Measurements from ENCODE around the gene KRT2.

The KRT2 gene

GRCh38 chr12:52662093-52662917, 10.3 kb upstream of the KRT2 start:
- no peaks in the 10 kb centered on the region for H3K27me3 ChIP-seq (ENCODE audit: control insufficient read depth, insufficient read depth, low read length)
- H3K27ac ChIP-seq (ENCODE audit: low read length), result no peak overlapping the region
- no peak overlapping the region for H3K4me3 ChIP-seq (ENCODE audit: low read length)
- H3K4me1 ChIP-seq (ENCODE audit: control insufficient read depth, low read depth, low read length), result no peaks in the 10 kb centered on the region
- no peaks in the 10 kb centered on the region for H3K36me3 ChIP-seq (ENCODE audit: control insufficient read depth, low read depth, low read length)
- H3K9me3 ChIP-seq (ENCODE audit: control insufficient read depth, low read depth, low read length), result no peaks in the 10 kb centered on the region
- H3K9ac ChIP-seq (ENCODE audit: low read length), result no peak overlapping the region

- H3K36me3 ChIP-seq (ENCODE audit: control insufficient read depth, low read depth, low read length), result no peaks in the 10 kb centered on the region
- no peak overlapping the region for H3K9ac ChIP-seq (ENCODE audit: low read length)
- no peaks in the 10 kb centered on the region for H3K9me3 ChIP-seq (ENCODE audit: control insufficient read depth, low read depth, low read length)
These were observed 9.7 kb upstream of the KRT2 start for GRCh38 chr12:52661668-52662067.

GRCh38 chr12:52660934-52661499, 9.0 kb upstream of the KRT2 start:
- H3K27me3 ChIP-seq (ENCODE audit: control insufficient read depth, insufficient read depth, low read length), result no peaks in the 10 kb centered on the region
- H3K36me3 ChIP-seq (ENCODE audit: control insufficient read depth, low read depth, low read length), result no peaks in the 10 kb centered on the region
- no peak overlapping the region for H3K4me3 ChIP-seq (ENCODE audit: low read length)
- H3K4me1 ChIP-seq (ENCODE audit: control insufficient read depth, low read depth, low read length), result no peaks in the 10 kb centered on the region
- H3K9ac ChIP-seq (ENCODE audit: low read length), result no peak overlapping the region
- H3K27ac ChIP-seq (ENCODE audit: low read length), result no peak overlapping the region
- no peaks in the 10 kb centered on the region for H3K9me3 ChIP-seq (ENCODE audit: control insufficient read depth, low read depth, low read length)

More at GRCh38 chr12:52661668-52662067, 9.7 kb upstream of the KRT2 start:
- H3K4me1 ChIP-seq (ENCODE audit: control insufficient read depth, low read depth, low read length), result no peaks in the 10 kb centered on the region
- no peaks in the 10 kb centered on the region for H3K27me3 ChIP-seq (ENCODE audit: control insufficient read depth, insufficient read depth, low read length)
- H3K27ac ChIP-seq (ENCODE audit: low read length), result no peak overlapping the region
- no peak overlapping the region for H3K4me3 ChIP-seq (ENCODE audit: low read length)

GRCh38 chr12:52659951-52660350, 7.9 kb upstream of the KRT2 start:
- H3K4me1 ChIP-seq (ENCODE audit: control insufficient read depth, low read depth, low read length), result no peaks in the 10 kb centered on the region
- H3K36me3 ChIP-seq (ENCODE audit: control insufficient read depth, low read depth, low read length), result no peaks in the 10 kb centered on the region
- H3K27ac ChIP-seq (ENCODE audit: low read length), result no peak overlapping the region
- no peak overlapping the region for H3K9ac ChIP-seq (ENCODE audit: low read length)
- no peaks in the 10 kb centered on the region for H3K9me3 ChIP-seq (ENCODE audit: control insufficient read depth, low read depth, low read length)
- H3K27me3 ChIP-seq (ENCODE audit: control insufficient read depth, insufficient read depth, low read length), result no peaks in the 10 kb centered on the region
- H3K4me3 ChIP-seq (ENCODE audit: low read length), result no peak overlapping the region

- H3K27ac ChIP-seq (ENCODE audit: low read length), result no peak overlapping the region
- H3K36me3 ChIP-seq (ENCODE audit: control insufficient read depth, low read depth, low read length), result no peaks in the 10 kb centered on the region
- H3K4me3 ChIP-seq (ENCODE audit: low read length), result no peak overlapping the region
- no peaks in the 10 kb centered on the region for H3K9me3 ChIP-seq (ENCODE audit: control insufficient read depth, low read depth, low read length)
- no peaks in the 10 kb centered on the region for H3K27me3 ChIP-seq (ENCODE audit: control insufficient read depth, insufficient read depth, low read length)
- H3K9ac ChIP-seq (ENCODE audit: low read length), result no peak overlapping the region
- no peaks in the 10 kb centered on the region for H3K4me1 ChIP-seq (ENCODE audit: control insufficient read depth, low read depth, low read length)
These were observed 7.4 kb upstream of the KRT2 start for GRCh38 chr12:52659395-52659794.

GRCh38 chr12:52658196-52658595, 6.2 kb upstream of the KRT2 start:
- H3K9ac ChIP-seq (ENCODE audit: low read length), result no peak overlapping the region
- H3K36me3 ChIP-seq (ENCODE audit: control insufficient read depth, low read depth, low read length), result no peaks in the 10 kb centered on the region
- H3K4me3 ChIP-seq (ENCODE audit: low read length), result no peak overlapping the region
- H3K27me3 ChIP-seq (ENCODE audit: control insufficient read depth, insufficient read depth, low read length), result no peaks in the 10 kb centered on the region
- H3K27ac ChIP-seq (ENCODE audit: low read length), result no peak overlapping the region
- no peaks in the 10 kb centered on the region for H3K9me3 ChIP-seq (ENCODE audit: control insufficient read depth, low read depth, low read length)
- no peaks in the 10 kb centered on the region for H3K4me1 ChIP-seq (ENCODE audit: control insufficient read depth, low read depth, low read length)

GRCh38 chr12:52657250-52657902, 5.4 kb upstream of the KRT2 start:
- Histone ChIP-seq H3K9me3 (ENCODE audit: control insufficient read depth, low read depth, low read length) (no peaks in the 10 kb centered on the region), H3K4me1 (ENCODE audit: control insufficient read depth, low read depth, low read length) (no peaks in the 10 kb centered on the region), H3K36me3 (ENCODE audit: control insufficient read depth, low read depth, low read length) (no peaks in the 10 kb centered on the region), H3K4me3 (ENCODE audit: low read length) (no peak overlapping the region), H3K27me3 (ENCODE audit: control insufficient read depth, insufficient read depth, low read length) (no peaks in the 10 kb centered on the region), H3K9ac (ENCODE audit: low read length) (no peak overlapping the region), H3K27ac (ENCODE audit: low read length) (no peak overlapping the region)

GRCh38 chr12:52656616-52657015, 4.6 kb upstream of the KRT2 start:
- Histone ChIP-seq H3K9ac (ENCODE audit: low read length) (no peak overlapping the region), H3K27ac (ENCODE audit: low read length) (no peak overlapping the region), H3K4me1 (ENCODE audit: control insufficient read depth, low read depth, low read length) (no peaks in the 10 kb centered on the region), H3K36me3 (ENCODE audit: control insufficient read depth, low read depth, low read length) (no peaks in the 10 kb centered on the region), H3K4me3 (ENCODE audit: low read length) (no peak overlapping the region), H3K27me3 (ENCODE audit: control insufficient read depth, insufficient read depth, low read length) (no peaks in the 10 kb centered on the region), H3K9me3 (ENCODE audit: control insufficient read depth, low read depth, low read length) (no peaks in the 10 kb centered on the region)

GRCh38 chr12:52655720-52656124, 3.7 kb upstream of the KRT2 start:
- H3K27ac ChIP-seq (ENCODE audit: low read length), result no peak overlapping the region
- H3K4me1 ChIP-seq (ENCODE audit: control insufficient read depth, low read depth, low read length), result no peaks in the 10 kb centered on the region
- no peak overlapping the region for H3K4me3 ChIP-seq (ENCODE audit: low read length)
- H3K36me3 ChIP-seq (ENCODE audit: control insufficient read depth, low read depth, low read length), result no peaks in the 10 kb centered on the region
- H3K27me3 ChIP-seq (ENCODE audit: control insufficient read depth, insufficient read depth, low read length), result no peaks in the 10 kb centered on the region
- no peaks in the 10 kb centered on the region for H3K9me3 ChIP-seq (ENCODE audit: control insufficient read depth, low read depth, low read length)
- no peak overlapping the region for H3K9ac ChIP-seq (ENCODE audit: low read length)

- Histone ChIP-seq H3K27ac (ENCODE audit: low read length) (no peak overlapping the region), H3K27me3 (ENCODE audit: control insufficient read depth, insufficient read depth, low read length) (no peaks in the 10 kb centered on the region)
These were observed 3.2 kb upstream of the KRT2 start for GRCh38 chr12:52655251-52655650.

GRCh38 chr12:52650520-52651081, 1.4 kb downstream of the KRT2 start:
- Histone ChIP-seq H3K9me3 (ENCODE audit: control insufficient read depth, low read depth, low read length) (no peaks in the 10 kb centered on the region), H3K27ac (ENCODE audit: low read length) (no peak overlapping the region), H3K36me3 (ENCODE audit: control insufficient read depth, low read depth, low read length) (no peaks in the 10 kb centered on the region), H3K9ac (ENCODE audit: low read length) (no peak overlapping the region), H3K27me3 (ENCODE audit: control insufficient read depth, insufficient read depth, low read length) (no peaks in the 10 kb centered on the region), H3K4me1 (ENCODE audit: control insufficient read depth, low read depth, low read length) (no peaks in the 10 kb centered on the region), H3K4me3 (ENCODE audit: low read length) (no peak overlapping the region)

More at GRCh38 chr12:52655251-52655650, 3.2 kb upstream of the KRT2 start:
- Histone ChIP-seq H3K36me3 (ENCODE audit: control insufficient read depth, low read depth, low read length) (no peaks in the 10 kb centered on the region), H3K9ac (ENCODE audit: low read length) (no peak overlapping the region), H3K4me1 (ENCODE audit: control insufficient read depth, low read depth, low read length) (no peaks in the 10 kb centered on the region), H3K9me3 (ENCODE audit: control insufficient read depth, low read depth, low read length) (no peaks in the 10 kb centered on the region), H3K4me3 (ENCODE audit: low read length) (no peak overlapping the region)

Data from iPS-18a (cell line).